ENCODE data around the gene GRAMD1A. TPM values are rescaled to one million over a fixed set of nuclear protein-coding genes. Genes with fewer than 3 reads are reported as not detected.
"Not testable (repeated sequence)": the region's sequence is repeated elsewhere in the genome, so short reads cannot be mapped to it uniquely, and the experiment has no call there.

GRAMD1A gene
- total RNA-seq, 2 donors from 2014 or later = 158 to 160 TPM

DNA sequence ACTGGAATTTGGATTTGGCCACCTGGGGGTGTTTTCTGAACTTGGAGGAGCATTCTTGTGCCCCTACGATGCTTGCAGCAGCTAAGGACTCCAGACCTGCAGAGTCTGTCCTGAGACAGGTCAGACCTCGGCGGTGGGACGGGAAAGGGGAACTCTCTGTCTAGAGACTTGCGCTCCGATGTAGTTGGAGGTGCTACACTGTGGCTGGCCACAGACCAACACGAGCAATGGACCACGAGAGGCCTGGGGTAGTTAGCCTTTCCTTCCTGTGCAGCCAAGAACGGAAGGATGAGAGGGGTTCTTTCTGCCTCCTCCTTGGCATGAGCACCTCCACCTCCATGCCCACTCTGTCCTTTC lies 5.9 kb upstream of the GRAMD1A start:
- Mint-ChIP-seq H3K36me3 (peaks cover 6 to 13% of the 10 kb centered on the region in 2 donors), H3K9me3 (peaks cover 0 to 7% of the 10 kb centered on the region in 2 donors), H3K27ac (no peak overlapping the region)
- ATAC-seq (no peak), DNase-seq (ENCODE audit: low spot score in 2 of 2) (no peak)

DNA sequence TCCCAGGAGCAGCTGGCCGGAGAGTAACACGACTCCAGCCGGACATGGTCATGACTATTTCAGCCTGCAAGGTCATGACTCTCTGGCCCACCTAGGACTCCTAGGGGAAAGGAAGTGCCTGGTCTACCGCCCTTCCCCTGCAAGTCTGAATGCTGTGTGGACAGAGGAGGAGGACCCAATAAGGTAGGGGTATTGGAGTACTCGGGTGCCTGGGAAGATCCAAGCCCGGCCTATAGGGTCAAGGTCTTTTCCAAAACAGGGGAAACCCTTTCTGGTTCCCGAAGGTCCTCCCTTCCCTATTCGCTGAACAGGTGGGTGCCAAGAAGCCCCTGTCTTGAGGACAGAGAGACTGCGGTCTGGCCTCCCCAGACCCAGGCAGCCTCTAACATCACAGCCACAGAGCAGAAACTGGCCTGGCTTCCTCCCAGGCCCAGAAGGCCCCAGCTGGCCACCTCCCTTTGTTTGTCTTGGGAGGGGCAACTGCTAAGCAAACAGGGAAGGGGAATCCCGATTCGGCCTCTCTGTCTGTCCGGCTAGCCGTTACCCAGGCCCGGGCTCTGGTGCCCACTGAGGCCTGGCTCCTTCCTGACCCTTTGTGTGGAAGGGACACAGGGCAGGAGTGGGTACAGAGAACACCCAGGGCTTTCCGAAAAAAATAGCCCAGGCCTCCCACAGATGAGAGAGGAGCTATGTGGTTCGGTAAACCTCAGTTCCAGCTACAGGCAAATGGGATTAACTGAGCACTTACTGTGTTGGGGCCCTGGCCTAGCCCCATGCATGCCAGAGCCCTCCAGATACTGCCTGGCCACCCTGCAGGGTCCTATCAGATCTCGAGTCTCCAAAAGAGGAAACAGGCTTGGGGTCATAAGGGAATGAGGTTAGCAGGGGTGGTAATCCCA lies 5.2 kb upstream of the GRAMD1A start:
- DNase-seq (ENCODE audit: low spot score in 2 of 2) = no peak
- ATAC-seq = no peak
- H3K36me3 Mint-ChIP-seq = peaks cover 6 to 13% of the 10 kb centered on the region in 2 donors
- H3K9me3 Mint-ChIP-seq = peaks cover 0 to 7% of the 10 kb centered on the region in 2 donors
- H3K27ac Mint-ChIP-seq = no peak overlapping the region

DNA sequence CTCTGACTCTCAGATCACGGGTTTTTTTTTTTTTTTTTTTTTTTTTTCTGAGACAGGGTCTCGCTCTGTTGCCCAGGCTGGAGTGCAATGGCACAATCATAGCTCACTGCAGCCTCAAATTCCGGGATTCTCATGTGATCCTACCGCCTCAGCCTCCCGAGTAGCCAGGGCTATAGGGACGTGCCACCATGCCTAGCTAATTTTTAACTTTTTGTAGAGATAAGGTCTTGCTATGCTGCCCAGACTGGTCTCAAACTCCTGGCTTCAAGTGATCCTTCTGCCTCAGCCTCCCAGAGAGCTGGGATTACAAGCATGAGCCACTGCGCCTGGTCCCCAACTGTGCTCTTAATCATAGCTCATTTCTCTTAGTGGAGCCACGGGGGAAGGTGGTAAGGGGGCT lies 4.6 kb upstream of the GRAMD1A start:
- ATAC-seq = no peak
- Mint-ChIP-seq H3K27ac (peak overlapping the region in 1 of 2 donors; percentile 96), H3K36me3 (peaks cover 6 to 13% of the 10 kb centered on the region in 2 donors), H3K9me3 (peaks cover 0 to 7% of the 10 kb centered on the region in 2 donors)
- no peak for DNase-seq (ENCODE audit: low spot score in 2 of 2)

DNA sequence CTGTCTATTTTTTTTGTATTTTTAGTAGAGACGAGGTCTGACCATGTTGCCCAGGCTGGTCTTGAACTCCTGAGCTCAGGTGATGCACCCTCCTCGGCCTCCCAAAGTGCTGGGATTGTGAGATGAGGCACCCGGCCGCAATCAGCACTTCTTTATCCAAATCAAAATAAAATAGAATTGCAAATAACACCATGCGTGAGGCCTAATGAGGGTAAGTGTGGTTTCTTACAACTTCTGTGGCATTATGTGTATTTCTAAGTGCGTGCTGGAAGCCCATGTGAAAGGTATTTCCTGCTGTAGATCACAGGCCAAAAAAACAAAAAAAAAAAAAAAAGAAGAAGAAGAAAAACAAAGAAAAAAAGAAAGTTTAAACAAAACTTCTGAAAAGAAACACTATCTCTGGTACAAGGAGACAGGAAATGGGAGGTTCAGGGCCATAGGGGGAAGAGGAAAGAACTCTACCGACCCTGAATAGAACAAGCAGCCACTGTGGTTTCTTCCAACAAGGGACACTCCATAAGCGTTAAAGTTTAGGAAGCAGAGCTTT lies 3.0 kb upstream of the GRAMD1A start:
- H3K9me3 Mint-ChIP-seq = no peaks in the 10 kb centered on the region
- H3K36me3 Mint-ChIP-seq = peaks cover 16 to 24% of the 10 kb centered on the region in 2 donors
- no peak for DNase-seq (ENCODE audit: low spot score in 2 of 2)
- no peak for ATAC-seq
- peak overlapping the region; percentile 92 to 96 for H3K27ac Mint-ChIP-seq

DNA sequence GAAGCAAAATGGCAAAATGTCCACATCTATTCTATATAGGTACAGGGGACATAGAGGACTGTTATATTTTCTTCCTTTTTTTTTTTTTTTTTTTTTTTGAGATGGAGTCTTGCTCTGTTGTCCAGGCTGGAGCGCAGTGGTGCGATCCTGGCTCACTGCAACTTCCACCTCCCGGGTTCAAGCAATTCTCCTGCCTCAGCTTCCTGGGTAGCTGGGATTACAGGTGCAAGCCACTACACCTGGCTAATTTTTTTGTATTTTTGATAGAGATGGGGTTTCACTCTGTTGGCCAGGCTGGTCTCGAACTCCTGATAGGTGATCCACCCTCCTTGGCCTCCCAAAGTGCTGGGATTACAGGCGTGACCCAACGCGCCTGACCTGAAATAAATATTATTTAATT lies 1.9 kb upstream of the GRAMD1A start:
- not testable (repeated sequence) for ATAC-seq; DNase-seq (ENCODE audit: low spot score in 2 of 2); H3K9me3 Mint-ChIP-seq
- Mint-ChIP-seq H3K27ac (peak overlapping the region; percentile 92 to 96), H3K36me3 (peaks cover 25 to 31% of the 10 kb centered on the region in 2 donors)

DNA sequence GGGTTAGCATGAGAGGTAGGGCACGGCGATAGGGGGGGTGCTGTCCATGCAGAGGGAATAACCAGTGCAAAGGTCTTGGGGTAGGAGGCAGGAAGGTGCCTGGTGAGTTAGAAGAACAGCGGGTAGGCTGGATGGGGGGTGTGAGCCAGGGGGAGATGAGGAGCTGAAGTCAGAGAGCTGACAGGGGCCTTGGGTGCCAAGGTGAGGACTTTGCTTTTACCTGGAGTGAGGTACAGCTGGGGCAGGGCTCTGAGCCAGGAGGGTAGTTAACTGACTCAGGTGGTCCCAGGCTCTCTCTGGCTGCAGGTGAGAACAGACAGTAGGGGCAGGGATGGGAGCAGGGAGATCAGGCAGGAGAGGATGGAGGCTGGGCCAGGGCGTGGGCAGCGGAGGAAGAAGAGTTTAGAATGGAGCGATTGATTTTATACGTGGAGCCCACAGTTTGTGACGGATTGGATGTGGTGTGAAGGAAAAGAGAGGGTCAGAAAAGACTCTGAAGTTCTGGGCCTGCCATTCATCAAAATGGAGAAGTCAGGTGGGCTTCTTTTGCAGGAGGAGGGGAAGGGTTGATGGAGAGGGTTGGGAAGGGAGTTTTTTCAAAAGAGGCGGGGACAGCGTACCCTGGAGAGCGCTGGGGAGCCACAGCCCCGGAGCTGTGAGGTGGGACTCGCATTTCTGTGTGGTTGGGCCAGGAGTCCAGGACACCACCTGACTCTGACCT lies 1.2 kb upstream of the GRAMD1A start:
- Mint-ChIP-seq H3K27ac (peak overlapping the region; percentile 69 to 96), H3K36me3 (peaks cover 30 to 35% of the 10 kb centered on the region in 2 donors), H3K9me3 (no peaks in the 10 kb centered on the region)
- no peak for DNase-seq (ENCODE audit: low spot score in 2 of 2)
- peak in 1 of 2 donors; percentile 2 for ATAC-seq

DNA sequence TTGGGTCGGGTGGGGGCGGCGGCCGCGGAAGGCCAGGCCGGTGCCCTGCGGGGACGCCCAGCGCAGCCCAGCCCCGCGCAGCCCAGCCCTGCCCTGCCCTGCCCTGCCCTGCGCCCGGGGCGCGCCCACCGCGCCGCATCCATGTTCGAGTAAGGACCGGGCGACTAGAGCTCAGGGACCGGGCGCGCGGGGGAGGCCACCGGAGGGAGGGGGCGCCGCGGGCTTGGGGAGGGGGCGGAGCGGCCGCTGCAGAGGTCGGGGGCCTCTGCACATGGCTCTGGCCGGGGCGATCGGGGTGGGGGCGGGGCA lies 169 bp downstream of the GRAMD1A start:
- DNase-seq (ENCODE audit: low spot score in 2 of 2) (no peak), ATAC-seq (no peak)
- Mint-ChIP-seq H3K36me3 (peaks cover 30 to 35% of the 10 kb centered on the region in 2 donors), H3K9me3 (no peaks in the 10 kb centered on the region), H3K27ac (peak overlapping the region in 1 of 2 donors; percentile 96)

DNA sequence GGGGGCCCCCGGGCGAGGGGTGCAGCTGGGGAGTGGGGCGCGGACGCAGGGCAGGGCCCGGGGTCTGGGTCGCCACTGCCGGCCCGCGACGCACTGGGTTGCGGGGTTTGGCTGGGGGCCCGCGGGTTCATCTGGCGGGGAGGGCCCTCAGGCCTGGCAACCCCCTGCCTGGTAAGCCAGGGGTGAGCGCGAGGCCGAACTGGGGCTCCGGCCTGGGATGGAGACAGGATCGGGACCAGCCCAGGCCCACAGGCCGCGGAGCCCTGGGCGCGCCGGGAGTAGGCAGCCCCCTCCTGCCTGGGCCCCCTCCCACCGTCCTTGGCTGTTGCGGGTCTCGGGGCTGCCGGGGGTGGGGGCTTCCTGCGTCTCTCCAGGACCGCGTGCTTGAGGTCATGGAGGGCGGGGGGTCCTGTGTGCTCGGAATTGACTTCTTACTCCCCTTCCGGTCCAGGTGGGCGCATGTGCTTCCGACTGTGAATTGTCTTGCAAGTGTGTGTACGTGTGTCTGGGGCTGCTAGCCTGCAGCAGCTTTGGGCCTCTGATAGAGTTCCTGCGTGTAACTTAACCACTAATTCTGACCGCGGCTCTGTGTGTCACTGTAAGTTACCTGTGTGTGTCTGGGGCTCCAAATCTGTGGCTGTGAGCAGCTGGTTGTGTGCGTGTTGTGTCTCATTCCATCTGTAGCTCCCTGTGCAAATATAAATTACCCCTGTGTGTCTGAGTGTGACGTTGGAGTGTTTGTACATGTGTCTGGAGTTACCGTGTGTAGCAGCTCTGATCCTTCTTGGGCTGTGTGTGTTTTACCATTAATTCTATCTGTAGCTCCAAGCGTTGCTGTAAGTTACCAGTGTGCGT lies 751 bp downstream of the GRAMD1A start:
- peak overlapping the region; percentile 92 to 97 for H3K27ac Mint-ChIP-seq
- H3K36me3 Mint-ChIP-seq = peaks cover 30 to 37% of the 10 kb centered on the region in 2 donors
- no peaks in the 10 kb centered on the region for H3K9me3 Mint-ChIP-seq
- peak; percentile 19 to 35 for ATAC-seq
- peak in 1 of 2 donors; percentile 40 for DNase-seq (ENCODE audit: low spot score in 2 of 2)

DNA sequence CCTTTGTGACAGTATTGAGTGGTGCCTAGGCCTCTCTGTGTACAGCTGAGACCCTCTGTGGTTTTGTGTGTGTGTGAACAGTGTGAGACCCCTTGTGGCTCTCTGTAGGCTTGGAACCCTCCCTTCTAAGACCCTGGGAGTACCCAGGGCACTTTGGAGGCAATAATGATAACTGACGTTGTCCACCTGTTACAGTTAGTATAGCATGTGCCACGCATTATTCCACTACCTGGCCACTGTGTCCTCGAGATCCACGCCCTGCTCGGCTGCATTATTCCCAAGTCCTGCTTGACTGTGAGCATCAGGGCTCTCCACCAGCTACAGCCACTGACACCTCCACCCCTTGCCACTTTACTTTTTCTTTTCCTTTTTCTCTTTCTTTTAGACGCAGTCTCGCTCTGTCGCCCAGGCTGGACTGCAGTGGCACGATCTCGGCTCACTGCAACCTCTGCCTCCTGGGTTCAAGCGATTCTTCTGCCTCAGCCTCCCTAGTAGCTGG lies 2.0 kb downstream of the GRAMD1A start:
- Mint-ChIP-seq H3K9me3 (no peaks in the 10 kb centered on the region), H3K36me3 (peaks cover 30 to 43% of the 10 kb centered on the region in 2 donors), H3K27ac (peak overlapping the region; percentile 92 to 97)
- DNase-seq (ENCODE audit: low spot score in 2 of 2) (no peak), ATAC-seq (no peak)

DNA sequence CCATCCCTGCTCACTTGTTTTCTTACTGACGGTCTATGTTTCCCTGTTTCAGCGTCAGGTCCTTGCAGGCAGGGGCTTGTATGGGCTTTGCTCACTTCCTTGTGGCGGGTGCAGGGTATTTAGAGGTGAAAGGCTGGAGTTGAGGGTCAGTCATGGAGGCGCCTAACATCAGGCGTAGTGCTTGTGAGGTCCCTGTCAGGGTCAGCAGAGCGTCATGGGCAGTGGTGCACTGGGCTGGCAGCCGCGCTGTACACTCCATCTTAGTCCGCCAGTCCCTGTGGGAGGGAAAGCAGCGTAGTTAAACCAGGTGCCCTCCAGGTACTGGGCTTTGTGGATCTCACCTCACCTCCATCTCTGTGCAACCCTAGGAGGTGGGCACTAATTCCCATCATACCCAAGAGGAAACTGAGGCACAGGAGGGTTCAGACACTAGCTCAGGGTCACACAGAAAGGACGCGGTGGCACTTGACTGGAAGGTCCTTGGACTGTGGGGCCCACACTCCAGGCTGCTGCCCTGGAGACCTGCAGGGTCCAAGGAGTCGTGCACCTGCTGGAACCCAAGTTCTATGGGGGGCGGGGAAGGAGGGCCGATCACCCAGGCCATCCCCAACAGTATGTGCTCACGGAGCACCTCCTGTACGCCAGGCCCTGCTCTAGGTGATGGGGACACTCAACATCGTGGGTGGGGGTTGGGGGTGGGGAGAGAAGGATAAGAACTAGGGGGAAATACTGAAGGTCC lies 4.6 kb downstream of the GRAMD1A start:
- H3K36me3 Mint-ChIP-seq = peaks cover 30 to 44% of the 10 kb centered on the region in 2 donors
- no peaks in the 10 kb centered on the region for H3K9me3 Mint-ChIP-seq
- no peak for ATAC-seq
- no peak for DNase-seq (ENCODE audit: low spot score in 2 of 2)
- peak overlapping the region; percentile 14 to 65 for H3K27ac Mint-ChIP-seq

DNA sequence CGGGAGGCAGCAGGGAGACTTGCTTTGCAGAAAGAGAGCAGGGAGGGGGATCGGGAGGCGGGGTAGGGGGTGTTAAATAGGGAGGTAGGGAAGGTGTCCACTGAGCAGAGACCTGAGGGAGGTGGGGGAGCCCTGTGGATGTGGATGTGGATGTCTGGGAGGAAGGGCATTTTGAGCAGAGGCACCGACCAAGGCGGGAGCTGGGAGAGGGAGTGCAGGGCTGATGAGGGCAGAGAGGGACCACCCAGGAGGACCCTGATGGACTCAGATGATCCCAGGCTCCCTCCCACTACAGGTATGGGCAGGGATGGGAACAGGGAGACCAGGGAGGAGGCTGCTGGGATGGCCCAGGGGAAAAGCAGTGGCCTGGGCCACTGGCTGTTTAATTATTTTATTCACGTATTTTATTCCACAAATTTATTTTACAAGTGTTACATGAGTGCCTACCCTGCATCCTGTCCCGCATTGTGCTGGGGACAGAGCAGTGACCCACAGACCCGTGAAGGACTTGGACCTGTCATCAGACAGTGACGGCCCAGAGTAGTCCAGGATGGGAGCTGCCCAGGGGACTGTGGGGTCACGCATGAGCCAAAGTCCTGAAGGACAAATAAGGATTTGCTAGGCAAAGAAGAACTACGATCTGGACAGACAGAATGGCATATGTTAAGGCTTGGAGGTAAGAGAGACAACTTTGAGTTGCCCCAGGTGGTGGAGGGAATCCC lies 5.3 kb downstream of the GRAMD1A start:
- peak overlapping the region; percentile 85 to 91 for H3K27ac Mint-ChIP-seq
- DNase-seq (ENCODE audit: low spot score in 2 of 2) = no peak
- H3K36me3 Mint-ChIP-seq = peaks cover 30 to 48% of the 10 kb centered on the region in 2 donors
- no peaks in the 10 kb centered on the region for H3K9me3 Mint-ChIP-seq
- no peak for ATAC-seq

DNA sequence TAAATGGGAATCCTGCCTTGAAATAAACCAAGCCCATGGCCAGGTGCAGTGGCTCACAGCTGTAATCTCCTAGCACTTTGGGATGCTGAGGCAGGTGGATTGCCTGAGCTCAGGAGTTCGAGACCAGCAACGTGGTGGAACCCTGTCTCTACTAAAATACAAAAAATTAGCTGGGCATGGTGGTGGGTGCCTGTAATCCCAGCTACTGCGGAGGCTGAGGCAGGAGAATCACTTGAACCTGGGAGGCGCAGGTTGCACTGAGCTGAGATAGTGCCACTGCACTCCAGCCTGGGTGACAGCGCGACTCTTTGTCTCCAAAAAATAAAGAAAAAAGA lies 5.9 kb downstream of the GRAMD1A start:
- ATAC-seq; H3K9me3 Mint-ChIP-seq; DNase-seq (ENCODE audit: low spot score in 2 of 2): not testable (repeated sequence)
- Mint-ChIP-seq H3K36me3 (peaks cover 28 to 48% of the 10 kb centered on the region in 2 donors), H3K27ac (peak overlapping the region; percentile 85 to 91)

DNA sequence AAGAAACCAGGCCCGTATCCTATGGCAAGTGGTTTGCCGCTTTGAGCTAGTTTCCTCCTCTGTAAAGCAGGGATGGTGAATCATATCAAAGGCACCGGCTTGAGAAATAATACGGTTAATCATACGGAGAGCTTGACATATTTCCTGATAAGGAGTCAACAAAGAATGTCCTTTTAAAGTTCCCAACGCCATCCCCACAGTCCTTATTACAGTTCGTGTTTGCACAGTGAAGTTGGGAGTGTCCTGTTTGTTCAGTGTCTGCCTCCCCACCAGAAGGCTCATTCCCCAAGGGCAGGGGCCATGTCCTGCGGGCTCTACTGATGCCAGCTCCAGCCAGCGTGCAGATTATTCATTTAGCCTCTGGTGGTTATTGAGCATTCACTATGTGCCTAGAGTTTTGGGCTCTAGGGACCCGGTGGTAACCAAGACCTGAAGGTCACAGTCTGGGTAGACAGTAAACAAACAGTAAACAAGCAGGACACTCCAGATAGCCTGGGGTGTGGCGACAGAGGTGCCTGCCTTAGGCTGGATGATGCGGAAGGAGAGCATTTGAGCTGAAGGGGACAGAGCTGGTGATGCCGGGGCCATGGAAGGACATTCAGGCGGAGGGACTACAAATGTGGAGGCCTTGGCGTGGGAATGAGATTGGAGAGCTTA lies 6.3 kb downstream of the GRAMD1A start:
- DNase-seq (ENCODE audit: low spot score in 2 of 2) (no peak), ATAC-seq (no peak)
- Mint-ChIP-seq H3K9me3 (no peaks in the 10 kb centered on the region), H3K36me3 (peaks cover 23 to 43% of the 10 kb centered on the region in 2 donors), H3K27ac (peak overlapping the region; percentile 85 to 91)

DNA sequence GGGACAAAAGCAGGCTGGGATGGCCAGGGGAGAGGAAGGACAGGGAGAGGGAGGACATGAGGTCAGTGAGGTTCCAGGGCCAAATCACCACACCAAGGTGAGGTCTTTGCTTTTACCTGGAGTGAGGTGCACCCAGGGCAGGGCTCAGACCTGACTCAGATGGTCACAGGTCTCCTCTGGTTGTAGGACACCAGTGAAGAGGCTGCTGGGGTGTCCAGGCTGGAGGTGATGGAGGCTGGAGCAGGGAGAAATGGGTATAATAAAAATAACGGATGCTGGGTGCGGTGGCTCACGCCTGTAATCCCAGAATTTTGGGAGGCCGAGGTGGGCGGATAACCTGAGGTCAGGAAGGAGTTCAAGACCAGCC lies 6.9 kb downstream of the GRAMD1A start:
- Mint-ChIP-seq H3K9me3 (no peaks in the 10 kb centered on the region), H3K27ac (peak overlapping the region; percentile 85 to 91), H3K36me3 (peaks cover 17 to 38% of the 10 kb centered on the region in 2 donors)
- DNase-seq (ENCODE audit: low spot score in 2 of 2) (no peak), ATAC-seq (no peak)

DNA sequence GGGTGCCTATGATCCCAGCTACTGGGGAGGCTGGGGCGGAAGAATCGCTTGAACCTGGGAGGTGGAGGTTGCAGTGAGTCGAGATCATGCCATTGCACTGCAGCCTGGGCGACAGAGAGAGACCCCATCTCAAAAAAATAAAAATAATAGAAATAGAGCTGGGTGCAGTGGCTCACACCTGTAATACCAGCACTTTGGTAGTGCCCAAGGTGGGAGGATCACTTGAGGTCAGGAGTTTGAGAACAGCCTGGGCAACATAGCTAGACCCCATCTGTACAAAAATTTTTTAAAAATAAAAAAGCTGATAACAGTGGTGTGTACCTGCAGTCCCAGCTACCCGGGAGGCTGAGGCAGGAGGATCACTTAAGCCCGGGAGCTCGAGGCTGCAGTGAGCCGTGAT lies 7.3 kb downstream of the GRAMD1A start:
- not testable (repeated sequence) for ATAC-seq; DNase-seq (ENCODE audit: low spot score in 2 of 2); H3K9me3 Mint-ChIP-seq
- H3K27ac Mint-ChIP-seq = peak overlapping the region; percentile 55 to 85
- H3K36me3 Mint-ChIP-seq = peaks cover 16 to 35% of the 10 kb centered on the region in 2 donors

Data from activated naive CD4-positive, alpha-beta T cell treated with anti-CD3 and anti-CD28 coated beads, Interleukin-2, amount 50 U/mL, for 72 hours (primary cell).